Stimulated activated CD4-positive, alpha-beta T cell treated with anti-CD3 and anti-CD28 coated beads, Interleukin-15, amount 100 ng/mL, for 1 hour (primary cell): ENCODE results near the gene FBXO39.
"Not testable (repeated sequence)": the region's sequence is repeated elsewhere in the genome, so short reads cannot be mapped to it uniquely, and the experiment has no call there.

Experiments used
- DNase-seq, 2 donors: peaks; one replicate each; pipeline ENCODE4 v3.0.0-alpha.2; 2020; ENCODE audit warnings: low read depth in 1 of 2, low spot score in 1 of 2

Gene FBXO39

DNA sequence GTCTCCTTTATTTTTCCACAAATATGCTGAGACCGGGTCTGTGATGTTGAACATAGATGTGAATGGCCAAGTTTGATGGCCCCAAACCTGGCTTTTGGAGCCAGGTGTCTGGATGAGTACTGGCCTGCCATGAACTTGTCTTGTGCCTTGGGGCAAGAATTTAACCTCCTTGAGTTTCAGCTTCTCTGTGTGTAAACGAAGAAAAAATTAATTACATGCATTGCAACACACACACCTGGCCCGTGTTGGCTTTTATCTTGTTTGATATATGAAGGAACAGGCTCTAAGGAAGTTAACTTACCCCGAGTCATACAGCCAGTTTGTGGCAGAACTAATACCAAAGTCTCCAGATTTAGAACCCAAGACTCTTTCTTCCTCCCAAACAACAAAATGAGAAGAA, 13.1 kb downstream of the FBXO39 start:
- no peak for DNase-seq

GRCh38 chr17:6793748-6794493, 17.9 kb downstream of the FBXO39 start:
- DNase-seq, result no peak

- no peak for DNase-seq
These were observed 20.2 kb downstream of the FBXO39 start for GRCh38 chr17:6796017-6796886.

DNA sequence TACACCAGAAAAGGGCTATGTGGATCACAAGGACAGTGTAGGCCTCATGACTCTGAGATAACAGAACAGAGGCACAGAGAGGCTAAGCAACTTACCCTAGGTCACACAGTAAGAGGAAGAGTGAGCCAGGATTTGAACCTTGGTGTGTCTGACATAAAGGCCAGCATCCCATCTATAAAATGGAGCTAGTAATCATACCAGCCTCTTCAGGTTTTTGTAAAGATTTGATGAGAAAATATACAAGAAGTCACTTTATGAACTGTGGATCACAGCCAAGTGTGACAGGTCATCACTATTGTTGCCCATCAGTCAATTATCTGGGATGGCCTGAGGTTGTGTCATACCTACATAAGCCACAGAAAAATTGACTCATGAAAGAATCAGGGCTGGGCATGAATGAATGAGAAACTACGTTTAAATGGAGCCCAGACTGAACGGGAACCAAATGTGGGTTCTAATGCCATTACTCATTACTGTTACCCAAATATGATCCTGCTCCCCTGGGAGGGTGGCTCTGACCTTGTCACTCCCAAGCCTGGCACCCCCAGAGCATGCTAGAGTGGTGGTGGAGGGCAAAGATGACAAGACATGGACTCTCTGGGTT, 21.0 kb downstream of the FBXO39 start:
- DNase-seq, result no peak

DNA sequence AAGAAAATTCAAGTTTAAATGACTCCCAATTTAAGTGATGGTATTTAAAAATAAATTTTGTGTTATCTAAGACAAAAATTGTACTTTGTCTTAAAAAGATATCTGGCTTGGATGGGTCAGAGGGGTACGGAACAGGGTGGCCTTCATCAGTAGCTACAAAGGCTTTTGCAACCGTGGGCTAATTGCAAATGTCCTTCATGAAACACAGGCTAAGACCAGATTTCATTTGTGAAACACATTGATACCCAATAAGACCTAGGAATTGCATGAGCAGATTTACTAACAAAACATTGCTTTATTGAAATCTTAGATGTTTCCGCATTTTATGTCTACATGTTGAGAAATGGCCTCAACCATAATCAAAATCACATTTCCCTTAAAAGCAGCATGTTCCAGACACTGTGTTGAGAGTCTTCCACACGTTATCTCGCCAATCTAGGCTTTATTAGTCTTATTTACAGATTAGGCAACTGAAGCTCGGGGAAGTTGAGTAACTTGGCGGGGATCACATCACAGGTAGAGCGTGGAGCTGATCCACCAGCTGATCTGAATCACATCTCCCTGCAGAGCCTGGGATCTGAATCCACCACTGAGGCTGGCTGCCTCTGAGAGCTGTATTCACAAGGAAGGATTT, 21.8 kb downstream of the FBXO39 start:
- no peak for DNase-seq

GRCh38 chr17:6799738-6800137, 23.7 kb downstream of the FBXO39 start:
- no peak for DNase-seq

- no peak for DNase-seq
These were observed 24.5 kb downstream of the FBXO39 start for GRCh38 chr17:6800422-6801027.

DNA sequence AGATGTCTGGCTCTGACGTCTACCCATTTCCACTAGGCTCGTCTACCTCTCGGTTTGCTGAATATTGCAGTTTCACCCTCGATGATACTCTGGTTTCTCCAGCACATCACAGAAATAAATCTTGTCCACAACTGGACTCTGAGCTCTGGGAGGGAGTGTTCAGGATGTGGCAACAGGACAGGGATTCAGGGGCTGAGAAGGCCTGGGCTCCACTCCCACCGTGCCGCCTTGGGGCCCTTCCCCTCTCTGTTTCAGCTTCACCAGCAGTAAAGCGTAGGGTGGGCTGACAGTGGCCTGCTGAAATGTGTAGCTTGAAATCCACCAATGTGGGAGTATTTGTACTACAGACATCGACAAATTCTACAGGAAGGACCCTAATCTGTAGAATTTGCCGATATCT, 35.5 kb downstream of the FBXO39 start:
- DNase-seq, result no peak

GRCh38 chr17:6812295-6812694, 36.3 kb downstream of the FBXO39 start:
- DNase-seq, result no peak

DNA sequence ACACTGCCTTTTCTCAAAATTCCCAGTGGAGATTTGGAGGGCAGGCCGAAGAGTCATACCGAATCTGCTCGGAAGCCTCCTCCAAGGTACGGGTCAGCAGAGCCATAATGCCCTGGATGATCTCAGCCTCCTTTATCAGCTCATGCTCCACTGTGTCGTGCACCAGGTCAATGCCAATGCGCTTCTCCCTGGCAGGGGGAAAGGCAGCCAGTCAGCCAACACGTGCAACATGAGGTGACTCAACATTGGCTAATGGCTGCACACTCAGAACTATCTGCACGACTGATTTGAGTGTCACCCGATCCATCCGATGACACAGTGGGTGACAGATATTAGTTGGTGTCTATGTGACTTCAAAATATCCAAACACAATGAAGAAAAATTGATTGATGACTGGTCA, 39.8 kb downstream of the FBXO39 start:
- DNase-seq, result no peak

DNA sequence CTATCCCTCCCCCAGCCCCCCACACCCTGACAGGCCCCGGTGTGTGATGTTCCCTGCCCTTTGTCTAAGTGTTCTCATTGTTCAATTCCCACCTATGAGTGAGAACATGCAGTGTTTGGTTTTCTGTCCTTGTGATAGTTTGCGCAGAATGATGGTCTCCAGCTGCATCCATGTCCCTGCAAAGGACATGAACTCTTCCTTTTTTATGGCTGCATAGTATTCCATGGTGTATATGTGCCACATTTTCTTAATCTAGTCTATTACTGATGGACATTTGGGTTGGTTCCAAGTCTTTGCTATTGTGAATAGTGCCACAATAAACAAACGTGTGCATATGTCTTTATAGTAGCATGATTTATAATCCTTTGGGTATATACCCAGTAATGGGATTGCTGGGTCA, 40.4 kb downstream of the FBXO39 start:
- DNase-seq, result not testable (repeated sequence)

DNA sequence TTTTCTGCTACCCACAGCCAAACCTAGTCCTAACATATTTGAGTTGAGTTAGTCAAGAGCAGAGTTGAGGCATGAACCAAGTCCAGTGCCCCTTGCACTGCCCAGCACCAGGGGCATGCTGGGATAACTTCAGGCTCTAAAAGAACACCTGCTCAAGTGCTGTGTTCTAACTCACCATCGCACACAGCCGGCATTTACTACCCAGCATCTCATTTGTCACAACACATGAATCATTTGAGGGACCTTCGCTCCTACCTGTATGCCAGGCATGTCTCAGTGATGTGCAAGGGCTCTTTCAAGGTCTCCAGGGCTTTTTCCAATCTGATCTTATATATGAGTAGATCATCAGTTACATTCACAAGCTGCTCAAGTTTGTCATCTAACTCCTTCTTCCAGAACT, 42.9 kb downstream of the FBXO39 start:
- DNase-seq, result no peak

DNA sequence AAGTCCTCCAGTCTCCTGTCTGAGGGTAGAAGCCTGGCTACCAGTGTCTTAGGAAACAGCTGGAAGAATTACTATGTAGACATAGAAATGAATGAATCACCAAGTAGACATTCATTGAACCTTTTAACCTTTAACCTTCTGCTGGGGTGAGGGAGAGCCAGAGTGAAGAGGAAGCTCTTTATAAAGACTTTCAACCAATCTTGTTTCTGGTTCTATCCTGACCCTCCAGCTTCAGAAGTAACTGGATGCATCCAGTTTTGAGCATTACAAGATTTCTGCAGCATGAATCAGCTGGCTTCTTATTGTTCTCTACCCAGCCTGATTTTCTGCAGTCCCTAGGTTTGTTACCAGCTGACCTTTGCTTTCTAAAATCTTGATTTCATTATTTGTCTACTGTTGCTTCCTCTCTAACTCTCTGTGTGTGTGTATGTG, 47.0 kb downstream of the FBXO39 start:
- DNase-seq, result no peak

DNA sequence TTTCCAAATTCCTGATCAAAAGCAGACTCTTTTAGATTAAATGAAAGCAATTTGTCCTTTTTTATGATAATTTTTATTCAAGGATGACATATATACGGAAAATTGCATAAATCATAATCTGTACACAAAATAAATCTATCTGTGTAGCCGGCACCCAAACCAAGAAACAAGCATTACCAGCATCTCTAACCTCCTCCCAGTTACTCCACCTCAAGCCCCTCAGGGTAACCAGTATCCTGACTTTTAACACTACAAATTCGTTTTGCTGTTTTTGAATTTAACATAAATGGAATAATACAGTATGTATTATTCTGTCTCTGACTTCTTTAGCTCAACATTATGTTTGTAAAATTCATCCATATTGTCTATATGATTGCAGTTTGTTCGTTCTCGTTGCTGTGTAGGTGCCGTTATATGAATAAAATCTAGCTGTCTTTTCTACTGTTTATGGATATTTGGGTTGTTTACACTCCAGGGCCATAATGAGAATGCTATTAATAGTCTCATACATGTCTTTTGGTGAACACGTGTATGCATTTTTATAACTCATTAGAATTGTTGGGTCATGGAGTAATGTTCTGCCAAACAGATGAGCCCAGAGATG, 54.5 kb downstream of the FBXO39 start:
- DNase-seq, result no peak

DNA sequence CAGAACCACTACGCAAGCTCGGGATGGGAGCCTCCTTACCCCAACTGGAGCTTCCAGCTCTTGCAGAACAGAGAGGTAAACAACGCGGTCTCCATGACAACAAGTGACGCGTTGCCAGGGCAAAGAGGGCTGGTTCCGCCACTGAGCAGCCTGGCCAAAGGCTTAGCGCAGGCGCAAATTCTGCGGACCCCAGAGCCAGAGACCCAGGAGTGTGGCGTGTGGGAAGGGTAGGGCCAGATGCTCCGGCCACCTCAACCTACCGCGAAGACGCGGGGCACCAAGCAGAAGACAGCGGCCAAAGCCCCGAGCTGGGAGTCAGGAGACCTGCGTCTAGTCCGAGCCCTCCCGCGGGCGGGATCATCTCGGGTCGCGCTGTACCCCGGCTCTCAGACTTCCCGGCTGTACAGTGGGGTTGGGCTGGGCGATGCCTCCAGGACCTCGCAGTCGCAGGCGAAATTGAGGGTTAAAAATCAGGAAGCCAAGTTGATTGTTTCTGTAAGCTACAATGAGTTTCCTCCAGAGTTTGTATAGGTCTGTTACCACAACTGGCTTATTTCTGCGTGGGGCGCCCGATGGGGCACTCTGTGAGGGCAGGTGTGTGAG, 55.7 kb downstream of the FBXO39 start, which contains the start of gene TEKT1:
TSS of gene TEKT1 (minus strand) at position 69 of the 603 bp plus-strand sequence. CDS start 1,353 bp downstream, outside the sequence.
- peak; percentile 21 to 35 for DNase-seq
